GM23338 (cell line): Measurements from ENCODE around the gene AKAP1. TPM values are rescaled to one million over a fixed set of nuclear protein-coding genes. Genes with fewer than 3 reads are reported as not detected.

Experiments used
- ATAC-seq: fragments of 200-7000 bp; cut with Tn5 transposase; 3 replicates; pipeline ENCODE4 v1.9.1; 2020
- DNase-seq: peaks from one replicate; pipeline ENCODE4 v3.0.0-alpha.2; 2015; ENCODE audit warnings: low spot score
- H2AFZ ChIP-seq: fragments of 200-600 bp; sonication (generic); 2 replicates; pipeline ENCODE4 v1.8.0; 2016; ENCODE audit warnings: antibody characterized with exemption, mild to moderate bottlenecking, moderate library complexity
- H3F3A ChIP-seq: fragments of 200-600 bp; sonication (generic); replicated peaks from 2 replicates; pipeline ENCODE4 v1.8.0; 2017; ENCODE audit warnings: antibody characterized with exemption, mixed run types, low read depth
- H3K27ac ChIP-seq: fragments of 200-600 bp; sonication (generic); 2 replicates; pipeline ENCODE4 v1.6.1; 2016; ENCODE audit warnings: low read depth
- H3K27me3 ChIP-seq: fragments of 200-600 bp; sonication (generic); 2 replicates; pipeline ENCODE4 v1.8.0; 2016; ENCODE audit warnings: mild to moderate bottlenecking, mixed run types, moderate library complexity; ENCODE audit not compliant: insufficient read depth
- H3K36me3 ChIP-seq: fragments of 200-600 bp; sonication (generic); 2 replicates; pipeline ENCODE4 v1.8.0; 2016; ENCODE audit warnings: mild to moderate bottlenecking; ENCODE audit not compliant: insufficient read depth
- H3K4me1 ChIP-seq: fragments of 200-600 bp; sonication (generic); 2 replicates; pipeline ENCODE4 v1.8.0; 2016; ENCODE audit warnings: mild to moderate bottlenecking, moderate library complexity; ENCODE audit not compliant: insufficient read depth
- H3K4me2 ChIP-seq: fragments of 200-600 bp; sonication (generic); 2 replicates; pipeline ENCODE4 v1.7.1; 2017; ENCODE audit warnings: mixed run types
- H3K4me3 ChIP-seq: fragments of 200-600 bp; sonication (generic); 2 replicates; pipeline ENCODE4 v1.6.1; 2016; ENCODE audit warnings: mixed run types
- H3K79me2 ChIP-seq: fragments of 200-600 bp; sonication (generic); replicated peaks from 2 replicates; pipeline ENCODE4 v1.8.0; 2017; ENCODE audit warnings: mild to moderate bottlenecking; ENCODE audit not compliant: insufficient read depth
- H3K9me2 ChIP-seq: fragments of 200-600 bp; sonication (generic); 2 replicates; pipeline ENCODE4 v1.8.0; 2017; ENCODE audit not compliant: insufficient read depth
- H4K20me1 ChIP-seq: fragments of 200-600 bp; sonication (generic); replicated peaks from 2 replicates; pipeline ENCODE4 v1.8.0; 2017; ENCODE audit warnings: mild to moderate bottlenecking; ENCODE audit not compliant: insufficient read depth
- H3K27ac Mint-ChIP-seq: 2 replicates; pipeline ENCODE4 v1.8.0; 2020; ENCODE audit warnings: inconsistent platforms, mild to moderate bottlenecking, moderate library complexity, mixed read lengths
- H3K27me3 Mint-ChIP-seq: 3 replicates; pipeline ENCODE4 v1.8.0; 2022; ENCODE audit warnings: low read depth, mild to moderate bottlenecking, moderate library complexity, mixed read lengths, inconsistent platforms; ENCODE audit not compliant: insufficient read depth, poor library complexity
- H3K36me3 Mint-ChIP-seq: 3 replicates; pipeline ENCODE4 v1.8.0; 2021; ENCODE audit warnings: low read depth, mild to moderate bottlenecking, inconsistent platforms, moderate library complexity, mixed read lengths
- H3K4me1 Mint-ChIP-seq: 3 replicates; pipeline ENCODE4 v1.8.0; 2020; ENCODE audit warnings: mild to moderate bottlenecking, inconsistent platforms, mixed read lengths
- H3K4me3 Mint-ChIP-seq: 3 replicates; pipeline ENCODE4 v1.8.0; 2021; ENCODE audit warnings: moderate library complexity, mild to moderate bottlenecking, inconsistent platforms, mixed read lengths
- H3K9me3 Mint-ChIP-seq: 3 replicates; pipeline ENCODE4 v1.8.0; 2020; ENCODE audit warnings: moderate library complexity, mild to moderate bottlenecking, inconsistent platforms, mixed read lengths
- CREB1 ChIP-seq: fragments of 250-450 bp; sonication (Bioruptor Pico); IDR thresholded peaks from 2 replicates; pipeline ENCODE4 v1.5.0; 2020; ENCODE audit warnings: low read depth, mild to moderate bottlenecking, moderate library complexity
- EZH2phosphoT487 ChIP-seq: fragments of 200-600 bp; sonication (generic); IDR thresholded peaks from one replicate; pipeline ENCODE4 v1.8.1; 2018; ENCODE audit warnings: antibody characterized with exemption; ENCODE audit not compliant: unreplicated experiment
- ZNF114 ChIP-seq: fragments of 250-450 bp; sonication (Bioruptor Pico); IDR thresholded peaks from 2 replicates; pipeline ENCODE4 v1.5.0; 2020; ENCODE audit warnings: mild to moderate bottlenecking, moderate library complexity
- polyA plus RNA-seq: library from polyadenylated mRNA; unstranded; fragments of >200 nt; fragmentation: Nextera tagmentation; extraction: Ambion mirVana; gene quantifications from 2 replicates; pipeline ENCODE4 v1.2.1, GENCODE V29; 2016
- total RNA-seq: library from RNA; depleted of rRNA; stranded (reverse); fragments of >200 nt; shearing (Covaris generic); gene quantifications from 2 replicates; pipeline ENCODE4 v1.2.3, GENCODE V29; 2014
- TF ChIP-seq, protein P1 (sequence below): fragments of 250-450 bp; sonication (Bioruptor Pico); IDR thresholded peaks from 2 replicates; pipeline ENCODE4 v1.5.0; 2020; ENCODE audit warnings: mild to moderate bottlenecking, moderate library complexity
- TF ChIP-seq, protein P2 (sequence below): IDR thresholded peaks from one replicate; pipeline ENCODE4 v1.6.1; 2018; ENCODE audit warnings: antibody characterized with exemption; ENCODE audit not compliant: unreplicated experiment

The AKAP1 gene
- total and polyA plus RNA-seq, 2 experiments from 2014 or later = 19.6 to 45.9 TPM

DNA sequence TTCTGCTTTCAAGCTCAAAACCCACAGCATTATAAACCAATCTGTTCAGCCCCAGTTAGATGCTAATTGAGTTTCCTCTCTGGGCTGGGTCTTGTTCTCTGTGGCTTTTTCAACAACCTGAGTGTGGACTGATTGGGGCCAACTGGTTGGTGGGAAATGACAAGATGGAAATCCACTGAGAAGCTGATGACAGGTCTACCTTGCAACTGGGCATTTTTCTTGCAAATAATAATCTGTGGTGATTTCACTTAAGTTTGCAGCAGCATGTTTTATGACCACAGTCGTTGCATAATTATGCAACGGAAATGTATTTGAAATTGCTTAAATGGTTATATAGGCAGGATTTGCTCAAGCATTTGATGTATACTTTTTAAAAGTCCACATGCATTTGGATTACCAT, 69.9 kb downstream of the AKAP1 start (continued):
- TF ChIP-seq, protein P1, sequence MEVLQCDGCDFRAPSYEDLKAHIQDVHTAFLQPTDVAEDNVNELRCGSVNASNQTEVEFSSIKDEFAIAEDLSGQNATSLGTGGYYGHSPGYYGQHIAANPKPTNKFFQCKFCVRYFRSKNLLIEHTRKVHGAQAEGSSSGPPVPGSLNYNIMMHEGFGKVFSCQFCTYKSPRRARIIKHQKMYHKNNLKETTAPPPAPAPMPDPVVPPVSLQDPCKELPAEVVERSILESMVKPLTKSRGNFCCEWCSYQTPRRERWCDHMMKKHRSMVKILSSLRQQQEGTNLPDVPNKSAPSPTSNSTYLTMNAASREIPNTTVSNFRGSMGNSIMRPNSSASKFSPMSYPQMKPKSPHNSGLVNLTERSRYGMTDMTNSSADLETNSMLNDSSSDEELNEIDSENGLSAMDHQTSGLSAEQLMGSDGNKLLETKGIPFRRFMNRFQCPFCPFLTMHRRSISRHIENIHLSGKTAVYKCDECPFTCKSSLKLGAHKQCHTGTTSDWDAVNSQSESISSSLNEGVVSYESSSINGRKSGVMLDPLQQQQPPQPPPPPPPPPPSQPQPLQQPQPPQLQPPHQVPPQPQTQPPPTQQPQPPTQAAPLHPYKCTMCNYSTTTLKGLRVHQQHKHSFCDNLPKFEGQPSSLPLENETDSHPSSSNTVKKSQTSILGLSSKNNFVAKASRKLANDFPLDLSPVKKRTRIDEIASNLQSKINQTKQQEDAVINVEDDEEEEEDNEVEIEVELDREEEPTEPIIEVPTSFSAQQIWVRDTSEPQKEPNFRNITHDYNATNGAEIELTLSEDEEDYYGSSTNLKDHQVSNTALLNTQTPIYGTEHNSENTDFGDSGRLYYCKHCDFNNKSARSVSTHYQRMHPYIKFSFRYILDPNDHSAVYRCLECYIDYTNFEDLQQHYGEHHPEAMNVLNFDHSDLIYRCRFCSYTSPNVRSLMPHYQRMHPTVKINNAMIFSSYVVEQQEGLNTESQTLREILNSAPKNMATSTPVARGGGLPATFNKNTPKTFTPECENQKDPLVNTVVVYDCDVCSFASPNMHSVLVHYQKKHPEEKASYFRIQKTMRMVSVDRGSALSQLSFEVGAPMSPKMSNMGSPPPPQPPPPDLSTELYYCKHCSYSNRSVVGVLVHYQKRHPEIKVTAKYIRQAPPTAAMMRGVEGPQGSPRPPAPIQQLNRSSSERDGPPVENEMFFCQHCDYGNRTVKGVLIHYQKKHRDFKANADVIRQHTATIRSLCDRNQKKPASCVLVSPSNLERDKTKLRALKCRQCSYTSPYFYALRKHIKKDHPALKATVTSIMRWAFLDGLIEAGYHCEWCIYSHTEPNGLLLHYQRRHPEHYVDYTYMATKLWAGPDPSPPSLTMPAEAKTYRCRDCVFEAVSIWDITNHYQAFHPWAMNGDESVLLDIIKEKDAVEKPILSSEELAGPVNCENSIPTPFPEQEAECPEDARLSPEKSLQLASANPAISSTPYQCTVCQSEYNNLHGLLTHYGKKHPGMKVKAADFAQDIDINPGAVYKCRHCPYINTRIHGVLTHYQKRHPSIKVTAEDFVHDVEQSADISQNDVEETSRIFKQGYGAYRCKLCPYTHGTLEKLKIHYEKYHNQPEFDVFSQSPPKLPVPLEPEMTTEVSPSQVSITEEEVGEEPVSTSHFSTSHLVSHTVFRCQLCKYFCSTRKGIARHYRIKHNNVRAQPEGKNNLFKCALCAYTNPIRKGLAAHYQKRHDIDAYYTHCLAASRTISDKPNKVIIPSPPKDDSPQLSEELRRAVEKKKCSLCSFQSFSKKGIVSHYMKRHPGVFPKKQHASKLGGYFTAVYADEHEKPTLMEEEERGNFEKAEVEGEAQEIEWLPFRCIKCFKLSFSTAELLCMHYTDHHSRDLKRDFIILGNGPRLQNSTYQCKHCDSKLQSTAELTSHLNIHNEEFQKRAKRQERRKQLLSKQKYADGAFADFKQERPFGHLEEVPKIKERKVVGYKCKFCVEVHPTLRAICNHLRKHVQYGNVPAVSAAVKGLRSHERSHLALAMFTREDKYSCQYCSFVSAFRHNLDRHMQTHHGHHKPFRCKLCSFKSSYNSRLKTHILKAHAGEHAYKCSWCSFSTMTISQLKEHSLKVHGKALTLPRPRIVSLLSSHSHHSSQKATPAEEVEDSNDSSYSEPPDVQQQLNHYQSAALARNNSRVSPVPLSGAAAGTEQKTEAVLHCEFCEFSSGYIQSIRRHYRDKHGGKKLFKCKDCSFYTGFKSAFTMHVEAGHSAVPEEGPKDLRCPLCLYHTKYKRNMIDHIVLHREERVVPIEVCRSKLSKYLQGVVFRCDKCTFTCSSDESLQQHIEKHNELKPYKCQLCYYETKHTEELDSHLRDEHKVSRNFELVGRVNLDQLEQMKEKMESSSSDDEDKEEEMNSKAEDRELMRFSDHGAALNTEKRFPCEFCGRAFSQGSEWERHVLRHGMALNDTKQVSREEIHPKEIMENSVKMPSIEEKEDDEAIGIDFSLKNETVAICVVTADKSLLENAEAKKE (CRISPR knock-in tag) = no peak
- no peak for TF ChIP-seq ZNF114 (CRISPR knock-in tag)

DNA sequence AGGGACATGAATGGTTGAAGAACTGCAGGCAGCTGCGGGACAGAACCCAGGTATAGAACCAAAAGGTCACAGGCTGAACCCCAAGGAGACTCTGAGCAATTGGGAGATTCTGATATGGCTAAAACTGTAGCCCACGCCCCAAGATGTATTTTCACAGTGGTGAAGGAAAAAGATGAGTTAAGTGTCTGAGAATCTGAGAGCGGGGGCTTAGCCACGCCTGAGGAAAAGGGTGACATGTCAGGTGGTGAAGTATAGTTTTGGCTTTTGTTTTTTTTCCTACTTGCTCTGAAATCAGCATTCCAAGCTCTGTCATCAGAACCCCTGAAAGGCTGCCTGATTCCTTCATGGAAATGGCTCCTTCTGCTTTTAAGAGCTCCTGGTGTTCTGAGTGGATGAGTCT, 73.3 kb downstream of the AKAP1 start:
- no peak overlapping the region for H3K4me3 Mint-ChIP-seq
- no peaks in the 10 kb centered on the region for H3F3A ChIP-seq
- H3K27me3 Mint-ChIP-seq = peaks cover 1% of the 10 kb centered on the region
- H3K4me1 ChIP-seq = no peaks in the 10 kb centered on the region
- peak overlapping the region; percentile 52; the same call in 1 of the 2 replicates for H2AFZ ChIP-seq
- H3K27ac ChIP-seq = no peak overlapping the region
- DNase-seq (no peak), ATAC-seq (no peak)
- no peaks in the 10 kb centered on the region for H3K79me2 ChIP-seq
- no peaks in the 10 kb centered on the region for H3K36me3 Mint-ChIP-seq
- peaks cover 2% of the 10 kb centered on the region; the same call in 1 of the 3 replicates for H3K4me1 Mint-ChIP-seq
- H3K4me3 ChIP-seq = no peak overlapping the region
- H3K9me2 ChIP-seq = no peaks in the 10 kb centered on the region; the same call in 1 of the 2 replicates
- peaks cover 5% of the 10 kb centered on the region; the same call in 2 of the 3 replicates for H3K9me3 Mint-ChIP-seq
- H3K36me3 ChIP-seq = no peaks in the 10 kb centered on the region
- H4K20me1 ChIP-seq = no peaks in the 10 kb centered on the region
- no peaks in the 10 kb centered on the region for H3K27me3 ChIP-seq
- H3K27ac Mint-ChIP-seq = no peak overlapping the region
- H3K4me2 ChIP-seq = no peak overlapping the region
- TF ChIP-seq CREB1 = no peak
- TF ChIP-seq EZH2phosphoT487 = no peak
- TF ChIP-seq, protein P2, sequence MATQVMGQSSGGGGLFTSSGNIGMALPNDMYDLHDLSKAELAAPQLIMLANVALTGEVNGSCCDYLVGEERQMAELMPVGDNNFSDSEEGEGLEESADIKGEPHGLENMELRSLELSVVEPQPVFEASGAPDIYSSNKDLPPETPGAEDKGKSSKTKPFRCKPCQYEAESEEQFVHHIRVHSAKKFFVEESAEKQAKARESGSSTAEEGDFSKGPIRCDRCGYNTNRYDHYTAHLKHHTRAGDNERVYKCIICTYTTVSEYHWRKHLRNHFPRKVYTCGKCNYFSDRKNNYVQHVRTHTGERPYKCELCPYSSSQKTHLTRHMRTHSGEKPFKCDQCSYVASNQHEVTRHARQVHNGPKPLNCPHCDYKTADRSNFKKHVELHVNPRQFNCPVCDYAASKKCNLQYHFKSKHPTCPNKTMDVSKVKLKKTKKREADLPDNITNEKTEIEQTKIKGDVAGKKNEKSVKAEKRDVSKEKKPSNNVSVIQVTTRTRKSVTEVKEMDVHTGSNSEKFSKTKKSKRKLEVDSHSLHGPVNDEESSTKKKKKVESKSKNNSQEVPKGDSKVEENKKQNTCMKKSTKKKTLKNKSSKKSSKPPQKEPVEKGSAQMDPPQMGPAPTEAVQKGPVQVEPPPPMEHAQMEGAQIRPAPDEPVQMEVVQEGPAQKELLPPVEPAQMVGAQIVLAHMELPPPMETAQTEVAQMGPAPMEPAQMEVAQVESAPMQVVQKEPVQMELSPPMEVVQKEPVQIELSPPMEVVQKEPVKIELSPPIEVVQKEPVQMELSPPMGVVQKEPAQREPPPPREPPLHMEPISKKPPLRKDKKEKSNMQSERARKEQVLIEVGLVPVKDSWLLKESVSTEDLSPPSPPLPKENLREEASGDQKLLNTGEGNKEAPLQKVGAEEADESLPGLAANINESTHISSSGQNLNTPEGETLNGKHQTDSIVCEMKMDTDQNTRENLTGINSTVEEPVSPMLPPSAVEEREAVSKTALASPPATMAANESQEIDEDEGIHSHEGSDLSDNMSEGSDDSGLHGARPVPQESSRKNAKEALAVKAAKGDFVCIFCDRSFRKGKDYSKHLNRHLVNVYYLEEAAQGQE = no peak
- no peak for TF ChIP-seq ZNF114 (CRISPR knock-in tag)
- TF ChIP-seq, protein P1 (CRISPR knock-in tag) = no peak
